CD4-positive, alpha-beta T cell treated with Interleukin-6 for 4 hours (primary cell): ENCODE measurements around the gene KIF6.
"Not testable (repeated sequence)": the region's sequence is repeated elsewhere in the genome, so short reads cannot be mapped to it uniquely, and the experiment has no call there.

Experiments
- DNase-seq: peaks from one replicate; pipeline ENCODE4 v3.0.0-alpha.2; 2020; ENCODE audit warnings: mixed read lengths

The KIF6 gene

GRCh38 chr6:39303425-39304153 lies 421.6 kb downstream of the KIF6 start:
- DNase-seq, result no peak

DNA sequence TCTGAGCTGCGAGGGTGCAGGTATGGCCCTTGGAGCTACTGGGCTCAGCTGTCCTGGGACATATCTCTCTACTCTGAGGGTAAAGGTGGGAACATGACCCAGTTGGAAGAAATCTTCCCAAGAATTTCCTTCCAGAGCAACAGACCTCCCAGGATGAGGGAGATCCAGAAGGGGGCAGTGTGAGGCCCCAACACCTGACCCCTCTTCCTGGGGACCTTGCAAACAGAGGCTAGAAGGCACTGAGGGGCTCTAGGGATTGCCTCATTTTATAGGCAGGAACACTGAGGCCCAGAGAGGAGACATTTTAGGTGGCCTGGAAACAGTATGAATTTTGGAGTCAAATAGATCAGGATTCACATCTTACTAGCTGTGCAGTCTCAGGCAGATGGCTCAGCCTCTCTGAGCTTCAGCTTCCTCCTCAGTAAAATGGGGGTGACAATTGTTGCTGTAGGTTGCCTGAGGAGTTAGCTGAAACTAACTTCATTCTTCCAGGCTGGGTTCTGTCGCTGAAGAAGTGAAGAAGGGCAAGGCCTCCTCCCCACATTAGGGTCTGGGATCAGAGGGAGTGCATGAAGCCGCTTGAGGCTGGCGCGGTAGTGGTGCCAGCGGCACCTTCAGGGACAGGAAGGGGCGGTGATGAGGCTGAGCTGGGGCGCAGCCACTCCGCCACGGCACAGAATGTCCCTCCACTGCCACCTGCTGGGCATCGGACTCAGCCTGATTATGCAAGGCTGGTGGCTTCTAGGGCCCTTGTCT lies 422.4 kb downstream of the KIF6 start:
- DNase-seq, result peak; percentile 87

DNA sequence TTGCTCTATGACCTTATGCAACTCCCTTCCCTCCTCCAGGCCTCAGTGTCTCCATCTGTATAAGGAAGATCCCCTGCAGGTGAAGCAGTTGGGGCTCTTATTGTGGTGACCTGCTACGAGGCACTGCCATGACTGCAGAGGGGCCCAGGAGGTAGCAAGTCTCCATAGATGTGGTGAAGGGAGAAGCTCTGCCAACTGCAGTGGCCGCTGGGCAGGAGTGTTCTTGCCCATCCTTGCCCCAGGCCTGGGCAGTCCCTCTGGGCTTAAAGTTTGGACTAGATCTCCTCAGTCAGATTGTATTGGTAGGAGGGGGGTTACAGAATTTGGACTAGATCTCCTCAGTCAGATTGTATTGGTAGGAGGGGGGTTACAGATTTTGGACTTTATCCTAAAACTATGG lies 423.2 kb downstream of the KIF6 start:
- DNase-seq, result no peak

GRCh38 chr6:39301606-39302005 lies 423.6 kb downstream of the KIF6 start:
- no peak for DNase-seq

DNA sequence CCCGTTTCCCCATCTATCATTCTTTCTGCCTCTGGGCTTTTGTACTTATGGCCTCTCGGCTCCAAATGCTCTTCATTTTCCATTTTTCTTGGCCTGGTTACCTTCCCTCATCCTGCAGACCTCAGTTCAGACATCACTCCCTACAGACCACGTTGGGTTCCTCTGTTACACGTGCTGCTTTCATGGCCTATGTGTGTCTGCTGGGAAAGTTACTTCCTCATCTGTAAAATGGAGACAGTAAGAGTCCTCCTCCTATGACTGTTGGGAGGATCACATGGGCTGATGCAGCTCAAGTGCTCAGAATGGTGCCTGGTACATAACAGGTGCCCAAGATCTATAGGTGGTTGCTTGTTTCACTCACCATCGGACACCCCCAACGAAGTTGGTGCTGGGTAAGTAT lies 424.5 kb downstream of the KIF6 start:
- DNase-seq, result no peak

GRCh38 chr6:39298061-39298460 lies 427.1 kb downstream of the KIF6 start:
- no peak for DNase-seq

- no peak for DNase-seq
These were observed 428.2 kb downstream of the KIF6 start for GRCh38 chr6:39296745-39297640.

- DNase-seq, result no peak
These were observed 429.6 kb downstream of the KIF6 start for GRCh38 chr6:39295611-39296011.

GRCh38 chr6:39294899-39295298 lies 430.3 kb downstream of the KIF6 start:
- DNase-seq, result no peak

GRCh38 chr6:39294133-39294532 lies 431.1 kb downstream of the KIF6 start:
- DNase-seq, result no peak

- no peak for DNase-seq
These were observed 432.6 kb downstream of the KIF6 start for GRCh38 chr6:39292637-39293036.

- DNase-seq, result no peak
These were observed 435.7 kb downstream of the KIF6 start for GRCh38 chr6:39289490-39289889.

GRCh38 chr6:39287601-39288000 lies 437.6 kb downstream of the KIF6 start:
- DNase-seq, result no peak

- DNase-seq, result not testable (repeated sequence)
These were observed 438.6 kb downstream of the KIF6 start for GRCh38 chr6:39286596-39286995.

- DNase-seq, result no peak
These were observed 442.4 kb downstream of the KIF6 start for GRCh38 chr6:39282774-39283173.

- no peak for DNase-seq
These were observed 443.8 kb downstream of the KIF6 start for GRCh38 chr6:39281312-39281980.

DNA sequence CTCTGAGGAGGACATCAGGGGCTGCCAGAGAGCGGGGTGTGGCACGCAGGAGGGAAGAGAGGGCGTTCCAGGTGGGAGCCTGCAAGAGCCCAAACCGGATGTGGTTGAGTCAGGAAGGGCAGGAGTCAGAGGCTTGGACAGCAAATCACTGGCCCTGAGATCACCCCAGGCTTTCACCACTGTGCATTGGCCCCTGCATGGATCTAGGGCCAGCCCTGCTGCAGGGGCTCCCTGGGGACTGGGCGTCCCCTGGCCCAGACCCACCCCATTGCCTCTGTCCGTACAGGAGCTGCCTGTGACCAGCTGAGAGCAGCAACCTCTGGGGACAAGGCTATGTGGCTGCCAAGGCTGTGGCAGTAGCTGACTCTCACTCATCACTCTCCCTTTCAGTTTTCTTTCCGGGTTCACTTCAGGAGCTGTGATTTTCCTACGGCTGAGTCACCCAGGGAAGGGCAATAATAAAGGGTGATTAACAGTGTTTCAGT lies 444.9 kb downstream of the KIF6 start:
- no peak for DNase-seq
